GM23338 (cell line): ENCODE data around the gene MRM2. TPM values are rescaled to one million over a fixed set of nuclear protein-coding genes. Genes with fewer than 3 reads are reported as not detected.

Experiments
- ATAC-seq: fragments of 200-7000 bp; cut with Tn5 transposase; 3 replicates; pipeline ENCODE4 v1.9.1; 2020
- DNase-seq: peaks from one replicate; pipeline ENCODE4 v3.0.0-alpha.2; 2015; ENCODE audit warnings: low spot score
- H2AFZ ChIP-seq: fragments of 200-600 bp; sonication (generic); 2 replicates; pipeline ENCODE4 v1.8.0; 2016; ENCODE audit warnings: antibody characterized with exemption, mild to moderate bottlenecking, moderate library complexity
- H3F3A ChIP-seq: fragments of 200-600 bp; sonication (generic); replicated peaks from 2 replicates; pipeline ENCODE4 v1.8.0; 2017; ENCODE audit warnings: antibody characterized with exemption, mixed run types, low read depth
- H3K27ac ChIP-seq: fragments of 200-600 bp; sonication (generic); 2 replicates; pipeline ENCODE4 v1.6.1; 2016; ENCODE audit warnings: low read depth
- H3K27me3 ChIP-seq: fragments of 200-600 bp; sonication (generic); 2 replicates; pipeline ENCODE4 v1.8.0; 2016; ENCODE audit warnings: mild to moderate bottlenecking, mixed run types, moderate library complexity; ENCODE audit not compliant: insufficient read depth
- H3K36me3 ChIP-seq: fragments of 200-600 bp; sonication (generic); 2 replicates; pipeline ENCODE4 v1.8.0; 2016; ENCODE audit warnings: mild to moderate bottlenecking; ENCODE audit not compliant: insufficient read depth
- H3K4me1 ChIP-seq: fragments of 200-600 bp; sonication (generic); 2 replicates; pipeline ENCODE4 v1.8.0; 2016; ENCODE audit warnings: mild to moderate bottlenecking, moderate library complexity; ENCODE audit not compliant: insufficient read depth
- H3K4me2 ChIP-seq: fragments of 200-600 bp; sonication (generic); 2 replicates; pipeline ENCODE4 v1.7.1; 2017; ENCODE audit warnings: mixed run types
- H3K4me3 ChIP-seq: fragments of 200-600 bp; sonication (generic); 2 replicates; pipeline ENCODE4 v1.6.1; 2016; ENCODE audit warnings: mixed run types
- H3K79me2 ChIP-seq: fragments of 200-600 bp; sonication (generic); replicated peaks from 2 replicates; pipeline ENCODE4 v1.8.0; 2017; ENCODE audit warnings: mild to moderate bottlenecking; ENCODE audit not compliant: insufficient read depth
- H3K9me2 ChIP-seq: fragments of 200-600 bp; sonication (generic); 2 replicates; pipeline ENCODE4 v1.8.0; 2017; ENCODE audit not compliant: insufficient read depth
- H4K20me1 ChIP-seq: fragments of 200-600 bp; sonication (generic); replicated peaks from 2 replicates; pipeline ENCODE4 v1.8.0; 2017; ENCODE audit warnings: mild to moderate bottlenecking; ENCODE audit not compliant: insufficient read depth
- H3K27ac Mint-ChIP-seq: 2 replicates; pipeline ENCODE4 v1.8.0; 2020; ENCODE audit warnings: inconsistent platforms, mild to moderate bottlenecking, moderate library complexity, mixed read lengths
- H3K27me3 Mint-ChIP-seq: 3 replicates; pipeline ENCODE4 v1.8.0; 2022; ENCODE audit warnings: low read depth, mild to moderate bottlenecking, moderate library complexity, mixed read lengths, inconsistent platforms; ENCODE audit not compliant: insufficient read depth, poor library complexity
- H3K36me3 Mint-ChIP-seq: 3 replicates; pipeline ENCODE4 v1.8.0; 2021; ENCODE audit warnings: low read depth, mild to moderate bottlenecking, inconsistent platforms, moderate library complexity, mixed read lengths
- H3K4me1 Mint-ChIP-seq: 3 replicates; pipeline ENCODE4 v1.8.0; 2020; ENCODE audit warnings: mild to moderate bottlenecking, inconsistent platforms, mixed read lengths
- H3K4me3 Mint-ChIP-seq: 3 replicates; pipeline ENCODE4 v1.8.0; 2021; ENCODE audit warnings: moderate library complexity, mild to moderate bottlenecking, inconsistent platforms, mixed read lengths
- H3K9me3 Mint-ChIP-seq: 3 replicates; pipeline ENCODE4 v1.8.0; 2020; ENCODE audit warnings: moderate library complexity, mild to moderate bottlenecking, inconsistent platforms, mixed read lengths
- CREB1 ChIP-seq: fragments of 250-450 bp; sonication (Bioruptor Pico); IDR thresholded peaks from 2 replicates; pipeline ENCODE4 v1.5.0; 2020; ENCODE audit warnings: low read depth, mild to moderate bottlenecking, moderate library complexity
- POLR2AphosphoS5 ChIP-seq: IDR thresholded peaks from 2 replicates; pipeline ENCODE4 v1.6.1; 2016; ENCODE audit warnings: antibody characterized with exemption, low read depth
- ZNF114 ChIP-seq: fragments of 250-450 bp; sonication (Bioruptor Pico); IDR thresholded peaks from 2 replicates; pipeline ENCODE4 v1.5.0; 2020; ENCODE audit warnings: mild to moderate bottlenecking, moderate library complexity
- ZNF331 ChIP-seq: fragments of 250-450 bp; sonication (Bioruptor Pico); IDR thresholded peaks from 2 replicates; pipeline ENCODE4 v1.5.0; 2020; ENCODE audit warnings: low read depth, mild to moderate bottlenecking, moderate library complexity
- polyA plus RNA-seq: library from polyadenylated mRNA; unstranded; fragments of >200 nt; fragmentation: Nextera tagmentation; extraction: Ambion mirVana; gene quantifications from 2 replicates; pipeline ENCODE4 v1.2.1, GENCODE V29; 2016
- total RNA-seq: library from RNA; depleted of rRNA; stranded (reverse); fragments of >200 nt; shearing (Covaris generic); gene quantifications from 2 replicates; pipeline ENCODE4 v1.2.3, GENCODE V29; 2014
- TF ChIP-seq, protein P1 (sequence below): fragments of 250-450 bp; sonication (Bioruptor Pico); IDR thresholded peaks from 2 replicates; pipeline ENCODE4 v1.5.0; 2020; ENCODE audit warnings: mild to moderate bottlenecking, moderate library complexity
- TF ChIP-seq, protein P2 (sequence below), 2 experiments: fragments of 200-600 bp in 1 of 2; sonication (generic) in 1 of 2; conservative IDR thresholded peaks; 2 replicates each; pipeline versions ENCODE4 v1.5.1 to v1.6.1; 2016 to 2017; ENCODE audit warnings: antibody characterized with exemption in 2 of 2, low read depth in 2 of 2, mild to moderate bottlenecking in 2 of 2, moderate library complexity in 1 of 2
- TF ChIP-seq, protein P3 (sequence below): IDR thresholded peaks from 2 replicates; pipeline ENCODE4 v1.6.1; 2016; ENCODE audit warnings: antibody characterized with exemption
- TF ChIP-seq, protein P4 (sequence below): IDR thresholded peaks from one replicate; pipeline ENCODE4 v1.6.1; 2018; ENCODE audit warnings: antibody characterized with exemption; ENCODE audit not compliant: unreplicated experiment

The MRM2 gene
- total and polyA plus RNA-seq, 2 experiments from 2014 or later: 30.0 to 37.8 TPM

DNA sequence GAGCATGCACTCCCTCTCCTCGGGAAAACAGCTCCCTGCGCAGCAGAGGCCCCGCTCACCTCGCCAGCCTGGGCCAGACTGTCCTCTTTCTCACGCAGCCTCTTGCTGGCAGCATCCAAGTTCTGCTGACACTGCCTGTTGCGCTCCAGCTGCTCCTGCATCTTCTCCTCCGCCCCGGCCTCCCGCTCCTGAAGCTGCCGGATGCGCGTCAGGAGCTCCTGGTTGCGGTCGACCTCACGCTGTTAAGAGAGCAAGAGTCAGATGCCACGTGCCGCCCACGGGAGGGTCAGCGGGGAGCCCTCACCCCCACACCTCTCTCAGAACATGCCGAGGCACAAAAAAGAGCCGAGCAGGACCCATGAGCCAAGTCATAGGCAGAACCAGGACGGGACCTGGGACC, 19.5 kb downstream of the MRM2 start:
- Histone ChIP-seq H2AFZ (no peak overlapping the region), H3K4me1 (no peaks in the 10 kb centered on the region), H3K4me2 (no peak overlapping the region), H3K79me2 (peaks cover 50% of the 10 kb centered on the region), H3K36me3 (peaks cover 8% of the 10 kb centered on the region; the same call in 1 of the 2 replicates), H3F3A (no peaks in the 10 kb centered on the region), H3K27me3 (no peaks in the 10 kb centered on the region), H3K4me3 (no peak overlapping the region), H4K20me1 (peaks cover 6% of the 10 kb centered on the region), H3K27ac (no peak overlapping the region), H3K9me2 (no peaks in the 10 kb centered on the region)
- no peaks in the 10 kb centered on the region for H3K4me1 Mint-ChIP-seq
- H3K36me3 Mint-ChIP-seq: peaks cover 68% of the 10 kb centered on the region
- ATAC-seq (no peak), DNase-seq (no peak)
- H3K27ac Mint-ChIP-seq: no peak overlapping the region
- TF ChIP-seq POLR2AphosphoS5 (no peak), ZNF114 (no peak), CREB1 (no peak), ZNF331 (no peak)
- TF ChIP-seq, protein P1, sequence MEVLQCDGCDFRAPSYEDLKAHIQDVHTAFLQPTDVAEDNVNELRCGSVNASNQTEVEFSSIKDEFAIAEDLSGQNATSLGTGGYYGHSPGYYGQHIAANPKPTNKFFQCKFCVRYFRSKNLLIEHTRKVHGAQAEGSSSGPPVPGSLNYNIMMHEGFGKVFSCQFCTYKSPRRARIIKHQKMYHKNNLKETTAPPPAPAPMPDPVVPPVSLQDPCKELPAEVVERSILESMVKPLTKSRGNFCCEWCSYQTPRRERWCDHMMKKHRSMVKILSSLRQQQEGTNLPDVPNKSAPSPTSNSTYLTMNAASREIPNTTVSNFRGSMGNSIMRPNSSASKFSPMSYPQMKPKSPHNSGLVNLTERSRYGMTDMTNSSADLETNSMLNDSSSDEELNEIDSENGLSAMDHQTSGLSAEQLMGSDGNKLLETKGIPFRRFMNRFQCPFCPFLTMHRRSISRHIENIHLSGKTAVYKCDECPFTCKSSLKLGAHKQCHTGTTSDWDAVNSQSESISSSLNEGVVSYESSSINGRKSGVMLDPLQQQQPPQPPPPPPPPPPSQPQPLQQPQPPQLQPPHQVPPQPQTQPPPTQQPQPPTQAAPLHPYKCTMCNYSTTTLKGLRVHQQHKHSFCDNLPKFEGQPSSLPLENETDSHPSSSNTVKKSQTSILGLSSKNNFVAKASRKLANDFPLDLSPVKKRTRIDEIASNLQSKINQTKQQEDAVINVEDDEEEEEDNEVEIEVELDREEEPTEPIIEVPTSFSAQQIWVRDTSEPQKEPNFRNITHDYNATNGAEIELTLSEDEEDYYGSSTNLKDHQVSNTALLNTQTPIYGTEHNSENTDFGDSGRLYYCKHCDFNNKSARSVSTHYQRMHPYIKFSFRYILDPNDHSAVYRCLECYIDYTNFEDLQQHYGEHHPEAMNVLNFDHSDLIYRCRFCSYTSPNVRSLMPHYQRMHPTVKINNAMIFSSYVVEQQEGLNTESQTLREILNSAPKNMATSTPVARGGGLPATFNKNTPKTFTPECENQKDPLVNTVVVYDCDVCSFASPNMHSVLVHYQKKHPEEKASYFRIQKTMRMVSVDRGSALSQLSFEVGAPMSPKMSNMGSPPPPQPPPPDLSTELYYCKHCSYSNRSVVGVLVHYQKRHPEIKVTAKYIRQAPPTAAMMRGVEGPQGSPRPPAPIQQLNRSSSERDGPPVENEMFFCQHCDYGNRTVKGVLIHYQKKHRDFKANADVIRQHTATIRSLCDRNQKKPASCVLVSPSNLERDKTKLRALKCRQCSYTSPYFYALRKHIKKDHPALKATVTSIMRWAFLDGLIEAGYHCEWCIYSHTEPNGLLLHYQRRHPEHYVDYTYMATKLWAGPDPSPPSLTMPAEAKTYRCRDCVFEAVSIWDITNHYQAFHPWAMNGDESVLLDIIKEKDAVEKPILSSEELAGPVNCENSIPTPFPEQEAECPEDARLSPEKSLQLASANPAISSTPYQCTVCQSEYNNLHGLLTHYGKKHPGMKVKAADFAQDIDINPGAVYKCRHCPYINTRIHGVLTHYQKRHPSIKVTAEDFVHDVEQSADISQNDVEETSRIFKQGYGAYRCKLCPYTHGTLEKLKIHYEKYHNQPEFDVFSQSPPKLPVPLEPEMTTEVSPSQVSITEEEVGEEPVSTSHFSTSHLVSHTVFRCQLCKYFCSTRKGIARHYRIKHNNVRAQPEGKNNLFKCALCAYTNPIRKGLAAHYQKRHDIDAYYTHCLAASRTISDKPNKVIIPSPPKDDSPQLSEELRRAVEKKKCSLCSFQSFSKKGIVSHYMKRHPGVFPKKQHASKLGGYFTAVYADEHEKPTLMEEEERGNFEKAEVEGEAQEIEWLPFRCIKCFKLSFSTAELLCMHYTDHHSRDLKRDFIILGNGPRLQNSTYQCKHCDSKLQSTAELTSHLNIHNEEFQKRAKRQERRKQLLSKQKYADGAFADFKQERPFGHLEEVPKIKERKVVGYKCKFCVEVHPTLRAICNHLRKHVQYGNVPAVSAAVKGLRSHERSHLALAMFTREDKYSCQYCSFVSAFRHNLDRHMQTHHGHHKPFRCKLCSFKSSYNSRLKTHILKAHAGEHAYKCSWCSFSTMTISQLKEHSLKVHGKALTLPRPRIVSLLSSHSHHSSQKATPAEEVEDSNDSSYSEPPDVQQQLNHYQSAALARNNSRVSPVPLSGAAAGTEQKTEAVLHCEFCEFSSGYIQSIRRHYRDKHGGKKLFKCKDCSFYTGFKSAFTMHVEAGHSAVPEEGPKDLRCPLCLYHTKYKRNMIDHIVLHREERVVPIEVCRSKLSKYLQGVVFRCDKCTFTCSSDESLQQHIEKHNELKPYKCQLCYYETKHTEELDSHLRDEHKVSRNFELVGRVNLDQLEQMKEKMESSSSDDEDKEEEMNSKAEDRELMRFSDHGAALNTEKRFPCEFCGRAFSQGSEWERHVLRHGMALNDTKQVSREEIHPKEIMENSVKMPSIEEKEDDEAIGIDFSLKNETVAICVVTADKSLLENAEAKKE (CRISPR knock-in tag): no peak
- TF ChIP-seq, protein P2, sequence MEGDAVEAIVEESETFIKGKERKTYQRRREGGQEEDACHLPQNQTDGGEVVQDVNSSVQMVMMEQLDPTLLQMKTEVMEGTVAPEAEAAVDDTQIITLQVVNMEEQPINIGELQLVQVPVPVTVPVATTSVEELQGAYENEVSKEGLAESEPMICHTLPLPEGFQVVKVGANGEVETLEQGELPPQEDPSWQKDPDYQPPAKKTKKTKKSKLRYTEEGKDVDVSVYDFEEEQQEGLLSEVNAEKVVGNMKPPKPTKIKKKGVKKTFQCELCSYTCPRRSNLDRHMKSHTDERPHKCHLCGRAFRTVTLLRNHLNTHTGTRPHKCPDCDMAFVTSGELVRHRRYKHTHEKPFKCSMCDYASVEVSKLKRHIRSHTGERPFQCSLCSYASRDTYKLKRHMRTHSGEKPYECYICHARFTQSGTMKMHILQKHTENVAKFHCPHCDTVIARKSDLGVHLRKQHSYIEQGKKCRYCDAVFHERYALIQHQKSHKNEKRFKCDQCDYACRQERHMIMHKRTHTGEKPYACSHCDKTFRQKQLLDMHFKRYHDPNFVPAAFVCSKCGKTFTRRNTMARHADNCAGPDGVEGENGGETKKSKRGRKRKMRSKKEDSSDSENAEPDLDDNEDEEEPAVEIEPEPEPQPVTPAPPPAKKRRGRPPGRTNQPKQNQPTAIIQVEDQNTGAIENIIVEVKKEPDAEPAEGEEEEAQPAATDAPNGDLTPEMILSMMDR (conservative IDR thresholded peaks at IDR 0.05; ENCODE audit: low read depth in 2 of 2): no peak
- TF ChIP-seq, protein P3, sequence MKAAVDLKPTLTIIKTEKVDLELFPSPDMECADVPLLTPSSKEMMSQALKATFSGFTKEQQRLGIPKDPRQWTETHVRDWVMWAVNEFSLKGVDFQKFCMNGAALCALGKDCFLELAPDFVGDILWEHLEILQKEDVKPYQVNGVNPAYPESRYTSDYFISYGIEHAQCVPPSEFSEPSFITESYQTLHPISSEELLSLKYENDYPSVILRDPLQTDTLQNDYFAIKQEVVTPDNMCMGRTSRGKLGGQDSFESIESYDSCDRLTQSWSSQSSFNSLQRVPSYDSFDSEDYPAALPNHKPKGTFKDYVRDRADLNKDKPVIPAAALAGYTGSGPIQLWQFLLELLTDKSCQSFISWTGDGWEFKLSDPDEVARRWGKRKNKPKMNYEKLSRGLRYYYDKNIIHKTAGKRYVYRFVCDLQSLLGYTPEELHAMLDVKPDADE: no peak
- TF ChIP-seq, protein P4, sequence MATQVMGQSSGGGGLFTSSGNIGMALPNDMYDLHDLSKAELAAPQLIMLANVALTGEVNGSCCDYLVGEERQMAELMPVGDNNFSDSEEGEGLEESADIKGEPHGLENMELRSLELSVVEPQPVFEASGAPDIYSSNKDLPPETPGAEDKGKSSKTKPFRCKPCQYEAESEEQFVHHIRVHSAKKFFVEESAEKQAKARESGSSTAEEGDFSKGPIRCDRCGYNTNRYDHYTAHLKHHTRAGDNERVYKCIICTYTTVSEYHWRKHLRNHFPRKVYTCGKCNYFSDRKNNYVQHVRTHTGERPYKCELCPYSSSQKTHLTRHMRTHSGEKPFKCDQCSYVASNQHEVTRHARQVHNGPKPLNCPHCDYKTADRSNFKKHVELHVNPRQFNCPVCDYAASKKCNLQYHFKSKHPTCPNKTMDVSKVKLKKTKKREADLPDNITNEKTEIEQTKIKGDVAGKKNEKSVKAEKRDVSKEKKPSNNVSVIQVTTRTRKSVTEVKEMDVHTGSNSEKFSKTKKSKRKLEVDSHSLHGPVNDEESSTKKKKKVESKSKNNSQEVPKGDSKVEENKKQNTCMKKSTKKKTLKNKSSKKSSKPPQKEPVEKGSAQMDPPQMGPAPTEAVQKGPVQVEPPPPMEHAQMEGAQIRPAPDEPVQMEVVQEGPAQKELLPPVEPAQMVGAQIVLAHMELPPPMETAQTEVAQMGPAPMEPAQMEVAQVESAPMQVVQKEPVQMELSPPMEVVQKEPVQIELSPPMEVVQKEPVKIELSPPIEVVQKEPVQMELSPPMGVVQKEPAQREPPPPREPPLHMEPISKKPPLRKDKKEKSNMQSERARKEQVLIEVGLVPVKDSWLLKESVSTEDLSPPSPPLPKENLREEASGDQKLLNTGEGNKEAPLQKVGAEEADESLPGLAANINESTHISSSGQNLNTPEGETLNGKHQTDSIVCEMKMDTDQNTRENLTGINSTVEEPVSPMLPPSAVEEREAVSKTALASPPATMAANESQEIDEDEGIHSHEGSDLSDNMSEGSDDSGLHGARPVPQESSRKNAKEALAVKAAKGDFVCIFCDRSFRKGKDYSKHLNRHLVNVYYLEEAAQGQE: no peak
- peaks cover 6% of the 10 kb centered on the region for H3K27me3 Mint-ChIP-seq
- H3K9me3 Mint-ChIP-seq: no peaks in the 10 kb centered on the region
- no peak overlapping the region for H3K4me3 Mint-ChIP-seq
